ENCODE measurements around the gene CYBA. TPM values are rescaled to one million over a fixed set of nuclear protein-coding genes. Genes with fewer than 3 reads are reported as not detected.
A peak's percentile ranks its signal among the peaks of the same experiment; 100 is the strongest.

The CYBA gene
- total and polyA plus RNA-seq, 2 of the 4 experiments (the other 2 are of a cell fraction) = 65.6 to 169 TPM

- Histone ChIP-seq H2BK120ac (ENCODE audit: low read depth, low read length) (peak overlapping the region; percentile 13; the same call in 1 of the 2 replicates), H2AFZ (replicated peaks; ENCODE audit: low read length, poor library complexity) (peak overlapping the region; percentile 44), H3K56ac (ENCODE audit: extremely low read depth, insufficient read depth, low read length) (no peak overlapping the region), H2BK5ac (ENCODE audit: low read depth, low read length, poor library complexity, severe bottlenecking) (peak overlapping the region; percentile 45), H3K79me1 (ENCODE audit: low read depth in 1 of 2, low read length in 2 of 2) (peaks cover 13 to 88% of the 10 kb centered on the region in 2 experiments), H3K4me1 (ENCODE audit: control insufficient read depth, insufficient read depth, low read length) (peaks cover 33% of the 10 kb centered on the region), H4K5ac (ENCODE audit: low read depth, low read length) (no peak overlapping the region), H3K36me3 (ENCODE audit: control insufficient read depth, insufficient read depth, low read length) (peaks cover 16% of the 10 kb centered on the region), H2BK20ac (ENCODE audit: low read depth, low read length) (0 out of 2 replicates have a peak overlapping the region, but pooled peaks have one; percentile 20), H3K4ac (ENCODE audit: low read depth, low read length) (peak overlapping the region; percentile 29), H3K18ac (ENCODE audit: low read depth, low read length) (peak overlapping the region; percentile 20; the same call in 1 of the 2 replicates), H3K4me2 (ENCODE audit: low read depth, low read length) (no peak overlapping the region), H3K27ac (ENCODE audit: insufficient read depth, low read length) (no peak overlapping the region; the same call in 1 of the 2 replicates), H3K9me1 (ENCODE audit: insufficient read depth, low read length) (peaks cover 33% of the 10 kb centered on the region), H4K8ac (ENCODE audit: low read depth in 2 of 2, low read length in 2 of 2) (0 out of 4 replicates have a peak overlapping the region, but pooled peaks of 1 of the 2 experiments have one; percentile 9), H3K9ac (ENCODE audit: low read depth, low read length) (no peak overlapping the region), H3K27me3 (ENCODE audit: control insufficient read depth, insufficient read depth, low read length) (no peaks in the 10 kb centered on the region), H3K14ac (replicated peaks; ENCODE audit: low read depth, low read length) (peak overlapping the region; percentile 45; the same call in 1 of the 2 replicates), H2BK15ac (ENCODE audit: low read depth, low read length) (0 out of 3 replicates have a peak overlapping the region, but pooled peaks have one; percentile 10), H4K91ac (ENCODE audit: insufficient read depth, low read depth, low read length) (peak overlapping the region; percentile 56), H2AK9ac (replicated peaks; ENCODE audit: low read depth, low read length, poor library complexity) (peak overlapping the region; percentile 79), H3K9me3 (ENCODE audit: control insufficient read depth, insufficient read depth, low read length) (no peaks in the 10 kb centered on the region), H2AK5ac (ENCODE audit: low read depth, low read length) (peak overlapping the region; percentile 13; the same call in 1 of the 2 replicates), H3K23ac (ENCODE audit: low read depth, low read length) (no peak overlapping the region), H3K4me3 (ENCODE audit: insufficient read depth, low read depth, low read length) (no peak overlapping the region), H4K20me1 (ENCODE audit: insufficient read depth, low read length) (peaks cover 91% of the 10 kb centered on the region)
- POLR2A ChIA-PET (ENCODE audit: unreplicated experiment) = no interaction called here
- peak; percentile 66 for DNase-seq
- in situ Hi-C loops (cut with MboI; ENCODE audit: low sequenced_read_pairs) (no loop called here), dilution Hi-C loops (cut with HindIII; ENCODE audit: low sequenced_read_pairs, unreplicated experiment) (no loop called here), intact Hi-C loops (cut with micrococcal nuclease) (no loop called here)
- 88% methylated on average over 11 of the region's 20 CpGs; no CpG with 5 or more reads in 1 of the 2 experiments for WGBS, 2 experiments (ENCODE audit: extremely low coverage in 2 of 2, insufficient read length in 1 of 2)
- TF ChIP-seq NFE2L2 (IDR thresholded peaks at IDR 0.05; ENCODE audit: low read depth, low read length) = 0 out of 2 replicates have a peak, but pooled peaks have one; percentile 3
- no peak for TF ChIP-seq MAZ (IDR thresholded peaks at IDR 0.05; ENCODE audit: borderline replicate concordance, low read depth, low read length)
- CTCF ChIA-PET = no interaction called here
- ATAC-seq (ENCODE audit: low read depth) = peak; percentile 10; the same call in 1 of the 2 replicates
- BruUV-seq (replicated peaks) = no TSS peak
Observed at GRCh38 chr16:88617268-88618031, 33.4 kb downstream of the CYBA start.

Data from IMR-90 (cell line).